ENCODE data around the gene ATAD3C.

The ATAD3C gene

GRCh38 chr1:1449099-1449739, at the start of gene ATAD3C:
Gene ATAD3C, plus strand, starts transcription at chr1:1449689. Its CDS starts 995 bp downstream, at chr1:1450684.
- Histone ChIP-seq H3K27ac (no peak within 1 kb of the TSS), H3K4me3 (ENCODE audit: low read depth, low read length) (no peak within 1 kb of the TSS), H3K27me3 (ENCODE audit: insufficient read depth, low read depth, severe bottlenecking) (no peaks in the 10 kb centered on the region), H3K36me3 (no peaks in the 10 kb centered on the region), H3K9me3 (ENCODE audit: severe bottlenecking) (no peaks in the 10 kb centered on the region)
- no peak for DNase-seq
- no peak for TF ChIP-seq CTCF (IDR thresholded peaks at IDR 0.05; ENCODE audit: low read depth, low read length)

- peak overlapping the region; percentile 78 for H3K4me3 ChIP-seq (ENCODE audit: low read depth, low read length)
- TF ChIP-seq CTCF (IDR thresholded peaks at IDR 0.05; ENCODE audit: low read depth, low read length): no peak
- peak overlapping the region; percentile 88 for H3K27ac ChIP-seq
- no peaks in the 10 kb centered on the region for H3K27me3 ChIP-seq (ENCODE audit: insufficient read depth, low read depth, severe bottlenecking)
- peaks cover 84% of the 10 kb centered on the region for H3K36me3 ChIP-seq
- DNase-seq: no peak
- H3K9me3 ChIP-seq (ENCODE audit: severe bottlenecking): no peaks in the 10 kb centered on the region
These were observed 49.5 kb upstream of the ATAD3C start for GRCh38 chr1:1399872-1400575.

GRCh38 chr1:1400576-1401456, 48.7 kb upstream of the ATAD3C start:
- no peaks in the 10 kb centered on the region for H3K27me3 ChIP-seq (ENCODE audit: insufficient read depth, low read depth, severe bottlenecking)
- no peaks in the 10 kb centered on the region for H3K9me3 ChIP-seq (ENCODE audit: severe bottlenecking)
- no peak overlapping the region for H3K4me3 ChIP-seq (ENCODE audit: low read depth, low read length)
- H3K27ac ChIP-seq: peak overlapping the region; percentile 88
- no peak for TF ChIP-seq CTCF (IDR thresholded peaks at IDR 0.05; ENCODE audit: low read depth, low read length)
- DNase-seq: no peak
- H3K36me3 ChIP-seq: peaks cover 84% of the 10 kb centered on the region

GRCh38 chr1:1401457-1402010, 48.0 kb upstream of the ATAD3C start:
- no peaks in the 10 kb centered on the region for H3K9me3 ChIP-seq (ENCODE audit: severe bottlenecking)
- peaks cover 85% of the 10 kb centered on the region for H3K36me3 ChIP-seq

More at GRCh38 chr1:1401457-1402010, 48.0 kb upstream of the ATAD3C start:
- H3K27me3 ChIP-seq (ENCODE audit: insufficient read depth, low read depth, severe bottlenecking): no peaks in the 10 kb centered on the region
- peak overlapping the region; percentile 17 for H3K27ac ChIP-seq
- DNase-seq: no peak
- no peak for TF ChIP-seq CTCF (IDR thresholded peaks at IDR 0.05; ENCODE audit: low read depth, low read length)
- no peak overlapping the region for H3K4me3 ChIP-seq (ENCODE audit: low read depth, low read length)

Measured in WERI-Rb-1 (cell line).